ENCODE results near the gene UPK2. TPM values are rescaled to one million over a fixed set of nuclear protein-coding genes. Genes with fewer than 3 reads are reported as not detected.
"Not testable (repeated sequence)": the region's sequence is repeated elsewhere in the genome, so short reads cannot be mapped to it uniquely, and the experiment has no call there.

Gene UPK2
- total RNA-seq, 2 donors from 2014 or later, result not detected

- intact Hi-C loops (cut with DNase I), result no loop called here
- no peak for ATAC-seq
- TF ChIP-seq CTCF (IDR thresholded peaks at IDR 0.05) (no peak), POLR2A (IDR thresholded peaks at IDR 0.05) (no peak)
Observed at GRCh38 chr11:118948000-118948399, 8.1 kb upstream of the UPK2 start.

DNA sequence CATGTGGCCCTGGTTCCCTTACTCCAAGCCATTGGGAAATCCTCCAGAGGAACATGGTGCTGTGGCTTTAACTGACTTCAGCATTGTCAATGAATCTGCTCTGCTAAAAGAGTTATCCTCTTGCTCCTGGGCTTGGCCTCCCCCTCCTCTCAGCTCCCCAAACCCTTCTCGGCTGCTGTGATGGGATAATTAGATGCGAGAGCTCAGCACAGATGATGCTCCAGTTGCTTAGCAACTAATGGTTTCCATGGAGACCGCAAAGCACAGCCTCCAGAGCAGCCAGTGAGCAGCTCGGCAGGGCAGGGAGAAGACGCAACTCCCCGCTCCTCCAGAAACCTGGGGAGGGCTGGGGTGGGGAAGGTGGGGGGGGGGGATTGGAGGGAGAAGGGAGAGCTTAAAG is 2.8 kb upstream of the UPK2 start:
- no peak overlapping the region for H3K4me3 ChIP-seq
- WGBS, 2 donors, result 55 to 56% methylated on average over 5 to 6 of the region's 6 CpGs
- no peak for DNase-seq
- H3K36me3 ChIP-seq (replicated peaks in 1 of 2; ENCODE audit: insufficient read depth in 1 of 2, low read depth in 2 of 2), result no peaks in the 10 kb centered on the region
- no peak overlapping the region for H3K27ac ChIP-seq
- intact Hi-C loops (cut with DNase I), result no loop called here
- no peaks in the 10 kb centered on the region for H3K9me3 ChIP-seq
- TF ChIP-seq CTCF (IDR thresholded peaks at IDR 0.05), result no peak
- TF ChIP-seq POLR2A (IDR thresholded peaks at IDR 0.05), result no peak
- no peaks in the 10 kb centered on the region for H3K4me1 ChIP-seq
- no peaks in the 10 kb centered on the region for H3K27me3 ChIP-seq
- ATAC-seq, result no peak

More at GRCh38 chr11:118948000-118948399, 8.1 kb upstream of the UPK2 start:
- H3K27me3 ChIP-seq, result no peaks in the 10 kb centered on the region
- no peaks in the 10 kb centered on the region for H3K9me3 ChIP-seq
- H3K36me3 ChIP-seq (replicated peaks in 1 of 2; ENCODE audit: insufficient read depth in 1 of 2, low read depth in 2 of 2), result no peaks in the 10 kb centered on the region
- H3K27ac ChIP-seq, result no peak overlapping the region
- no peak overlapping the region for H3K4me3 ChIP-seq
- DNase-seq, result no peak
- H3K4me1 ChIP-seq, result no peaks in the 10 kb centered on the region
- WGBS, 2 donors, result 84 to 85% methylated on average over 3 of the region's 3 CpGs

GRCh38 chr11:118953976-118954375 is 2.1 kb upstream of the UPK2 start:
- ATAC-seq; H3K27ac ChIP-seq; H3K27me3 ChIP-seq; H3K4me3 ChIP-seq; intact Hi-C loops (cut with DNase I); H3K36me3 ChIP-seq (replicated peaks in 1 of 2; ENCODE audit: insufficient read depth in 1 of 2, low read depth in 2 of 2); H3K9me3 ChIP-seq; DNase-seq; H3K4me1 ChIP-seq: not testable (repeated sequence)
- 53% methylated on average over 5 to 6 of the region's 6 CpGs for WGBS, 2 donors

GRCh38 chr11:118956847-118957469 is 860 bp downstream of the UPK2 start:
- TF ChIP-seq CTCF (IDR thresholded peaks at IDR 0.05) (no peak), POLR2A (IDR thresholded peaks at IDR 0.05) (no peak)
- H3K9me3 ChIP-seq, result no peaks in the 10 kb centered on the region
- DNase-seq (no peak), ATAC-seq (no peak)
- no peaks in the 10 kb centered on the region for H3K4me1 ChIP-seq
- no peaks in the 10 kb centered on the region for H3K36me3 ChIP-seq (replicated peaks in 1 of 2; ENCODE audit: insufficient read depth in 1 of 2, low read depth in 2 of 2)
- H3K27ac ChIP-seq, result no peak overlapping the region
- no peak overlapping the region for H3K4me3 ChIP-seq
- 40 to 91% methylated on average over 3 to 14 of the region's 14 CpGs for WGBS, 2 donors
- no peaks in the 10 kb centered on the region for H3K27me3 ChIP-seq
- intact Hi-C loops (cut with DNase I), result loop anchor here (5.0 kb wide), 1 partner anchor 270 kb away; no protein-coding TSS in a partner anchor

GRCh38 chr11:118957549-118957948 is 1.5 kb downstream of the UPK2 start:
- no peak for ATAC-seq
- 72% methylated on average over 11 of the region's 11 CpGs for WGBS, 2 donors

More at GRCh38 chr11:118957549-118957948, 1.5 kb downstream of the UPK2 start:
- no peak overlapping the region for H3K27ac ChIP-seq
- no peaks in the 10 kb centered on the region for H3K4me1 ChIP-seq
- H3K9me3 ChIP-seq, result no peaks in the 10 kb centered on the region
- no peak for TF ChIP-seq CTCF (IDR thresholded peaks at IDR 0.05)
- no peak for TF ChIP-seq POLR2A (IDR thresholded peaks at IDR 0.05)
- H3K4me3 ChIP-seq, result no peak overlapping the region
- no peak for DNase-seq
- H3K27me3 ChIP-seq, result no peaks in the 10 kb centered on the region
- H3K36me3 ChIP-seq (replicated peaks in 1 of 2; ENCODE audit: insufficient read depth in 1 of 2, low read depth in 2 of 2), result no peaks in the 10 kb centered on the region
- intact Hi-C loops (cut with DNase I), result loop anchor here (5.0 kb wide), 1 partner anchor 270 kb away; no protein-coding TSS in a partner anchor
